ENCODE measurements around the gene TMPRSS6.

DNA sequence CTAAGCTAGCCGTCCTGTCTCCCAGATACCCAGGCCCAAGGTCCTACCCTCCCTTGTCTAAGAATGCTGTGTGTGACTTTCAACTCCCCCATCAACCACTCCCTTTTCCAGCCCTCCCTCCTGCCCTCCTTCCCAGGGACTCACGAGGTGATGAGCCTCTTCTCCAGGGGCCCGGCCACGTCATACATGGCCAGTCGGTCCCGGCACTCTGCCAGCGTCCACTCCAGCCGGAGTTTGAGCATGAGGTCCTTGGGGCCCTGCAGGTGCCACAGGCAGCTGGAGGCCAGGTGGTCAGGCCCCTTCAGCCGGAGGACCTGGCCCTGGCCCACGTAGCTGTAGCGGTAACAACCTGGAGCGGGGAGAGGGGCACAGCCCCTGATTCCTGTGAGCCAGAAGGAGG lies 20.1 kb downstream of the TMPRSS6 start:
- TF ChIP-seq POLR2A (IDR thresholded peaks at IDR 0.05; ENCODE audit: low read depth) (no peak), POLR2AphosphoS5 (IDR thresholded peaks at IDR 0.05) (no peak), EP300 (IDR thresholded peaks at IDR 0.05) (no peak)
- TF ChIP-seq, protein P1, sequence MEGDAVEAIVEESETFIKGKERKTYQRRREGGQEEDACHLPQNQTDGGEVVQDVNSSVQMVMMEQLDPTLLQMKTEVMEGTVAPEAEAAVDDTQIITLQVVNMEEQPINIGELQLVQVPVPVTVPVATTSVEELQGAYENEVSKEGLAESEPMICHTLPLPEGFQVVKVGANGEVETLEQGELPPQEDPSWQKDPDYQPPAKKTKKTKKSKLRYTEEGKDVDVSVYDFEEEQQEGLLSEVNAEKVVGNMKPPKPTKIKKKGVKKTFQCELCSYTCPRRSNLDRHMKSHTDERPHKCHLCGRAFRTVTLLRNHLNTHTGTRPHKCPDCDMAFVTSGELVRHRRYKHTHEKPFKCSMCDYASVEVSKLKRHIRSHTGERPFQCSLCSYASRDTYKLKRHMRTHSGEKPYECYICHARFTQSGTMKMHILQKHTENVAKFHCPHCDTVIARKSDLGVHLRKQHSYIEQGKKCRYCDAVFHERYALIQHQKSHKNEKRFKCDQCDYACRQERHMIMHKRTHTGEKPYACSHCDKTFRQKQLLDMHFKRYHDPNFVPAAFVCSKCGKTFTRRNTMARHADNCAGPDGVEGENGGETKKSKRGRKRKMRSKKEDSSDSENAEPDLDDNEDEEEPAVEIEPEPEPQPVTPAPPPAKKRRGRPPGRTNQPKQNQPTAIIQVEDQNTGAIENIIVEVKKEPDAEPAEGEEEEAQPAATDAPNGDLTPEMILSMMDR (IDR thresholded peaks at IDR 0.05) = no peak

Data from esophagus muscularis mucosa (tissue), 4 donors.